Activated B cell treated with CpG ODN at 0.5 μM for 24 hours (primary cell): ENCODE results near the gene ERBB4. TPM values are rescaled to one million over a fixed set of nuclear protein-coding genes. Genes with fewer than 3 reads are reported as not detected.

Source experiments
- ATAC-seq: fragments of 200-7000 bp; cut with Tn5 transposase; one replicate; pipeline ENCODE4 v1.10.0; 2021; ENCODE audit warnings: low read depth, mild to moderate bottlenecking, moderate library complexity
- CTCF ChIA-PET: fragments of 350-600 bp; sonication (Branson Sonifier 250); formaldehyde crosslinking; loops from one replicate; lab custom pipeline; 2021; ENCODE audit warnings: antibody characterized with exemption; lab: Charles Lee
- POLR2A ChIA-PET: fragments of 350-600 bp; sonication (Branson Sonifier 250); formaldehyde crosslinking; loops from one replicate; lab custom pipeline; 2021; ENCODE audit warnings: antibody characterized with exemption; lab: Charles Lee
- DNase-seq: peaks from one replicate; pipeline ENCODE4 v3.0.0; 2022
- H3K27ac Mint-ChIP-seq: one replicate; pipeline ENCODE4 v1.8.0; 2020; ENCODE audit warnings: mixed read lengths
- H3K27me3 Mint-ChIP-seq: one replicate; pipeline ENCODE4 v1.8.0; 2021; ENCODE audit warnings: mixed read lengths
- H3K36me3 Mint-ChIP-seq: one replicate; pipeline ENCODE4 v1.8.0; 2021; ENCODE audit warnings: low read depth, mixed read lengths
- H3K4me1 Mint-ChIP-seq: one replicate; pipeline ENCODE4 v1.8.0; 2021; ENCODE audit warnings: mixed read lengths
- H3K4me3 Mint-ChIP-seq: one replicate; pipeline ENCODE4 v1.8.0; 2020; ENCODE audit warnings: mild to moderate bottlenecking, mixed read lengths
- H3K9me3 Mint-ChIP-seq: one replicate; pipeline ENCODE4 v1.8.0; 2020; ENCODE audit warnings: mixed read lengths
- intact Hi-C: fragments of 100-400 bp; cut with micrococcal nuclease; formaldehyde crosslinking; loops from one replicate; pipeline ENCODE4 v1.15.1; 2024
- total RNA-seq: library from RNA; stranded (reverse); gene quantifications from 2 replicates; pipeline ENCODE4 v1.2.3, GENCODE V29; 2022
- TF ChIP-seq, protein P1 (sequence below): fragments of 200-600 bp; IDR thresholded peaks from one replicate; pipeline ENCODE4 v1.8.0; 2022; ENCODE audit warnings: antibody characterized with exemption, mild to moderate bottlenecking

ERBB4 gene
- total RNA-seq, 1 donor from 2014 or later = not detected

DNA sequence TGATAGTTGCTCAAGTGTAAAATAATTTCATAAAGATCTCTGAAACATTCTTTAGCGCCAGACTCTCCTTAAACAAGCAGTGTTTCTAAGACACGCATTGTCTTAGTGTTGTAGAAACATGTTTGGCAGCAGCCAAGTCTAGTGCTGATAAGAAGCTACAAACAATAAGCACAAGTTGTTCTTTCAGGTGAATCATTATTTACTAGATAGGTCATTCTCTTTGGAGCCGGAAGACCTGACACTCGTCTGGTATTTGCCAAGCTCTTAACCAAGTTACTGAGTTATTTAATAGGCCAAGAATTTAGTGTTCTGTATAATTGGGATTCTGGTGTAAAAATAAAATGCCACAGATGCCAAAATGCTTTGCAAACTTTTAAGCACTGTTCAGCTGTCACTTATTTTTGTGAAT is 1130.1 kb downstream of the ERBB4 start:
- Mint-ChIP-seq H3K4me1 (no peaks in the 10 kb centered on the region), H3K27ac (no peak overlapping the region), H3K9me3 (no peaks in the 10 kb centered on the region), H3K4me3 (no peak overlapping the region), H3K36me3 (no peaks in the 10 kb centered on the region), H3K27me3 (no peaks in the 10 kb centered on the region)
- DNase-seq = no peak
- TF ChIP-seq, protein P1, sequence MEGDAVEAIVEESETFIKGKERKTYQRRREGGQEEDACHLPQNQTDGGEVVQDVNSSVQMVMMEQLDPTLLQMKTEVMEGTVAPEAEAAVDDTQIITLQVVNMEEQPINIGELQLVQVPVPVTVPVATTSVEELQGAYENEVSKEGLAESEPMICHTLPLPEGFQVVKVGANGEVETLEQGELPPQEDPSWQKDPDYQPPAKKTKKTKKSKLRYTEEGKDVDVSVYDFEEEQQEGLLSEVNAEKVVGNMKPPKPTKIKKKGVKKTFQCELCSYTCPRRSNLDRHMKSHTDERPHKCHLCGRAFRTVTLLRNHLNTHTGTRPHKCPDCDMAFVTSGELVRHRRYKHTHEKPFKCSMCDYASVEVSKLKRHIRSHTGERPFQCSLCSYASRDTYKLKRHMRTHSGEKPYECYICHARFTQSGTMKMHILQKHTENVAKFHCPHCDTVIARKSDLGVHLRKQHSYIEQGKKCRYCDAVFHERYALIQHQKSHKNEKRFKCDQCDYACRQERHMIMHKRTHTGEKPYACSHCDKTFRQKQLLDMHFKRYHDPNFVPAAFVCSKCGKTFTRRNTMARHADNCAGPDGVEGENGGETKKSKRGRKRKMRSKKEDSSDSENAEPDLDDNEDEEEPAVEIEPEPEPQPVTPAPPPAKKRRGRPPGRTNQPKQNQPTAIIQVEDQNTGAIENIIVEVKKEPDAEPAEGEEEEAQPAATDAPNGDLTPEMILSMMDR = no peak
- no peak for ATAC-seq
- CTCF ChIA-PET = no interaction called here
- intact Hi-C loops = no loop called here
- POLR2A ChIA-PET = no interaction called here

DNA sequence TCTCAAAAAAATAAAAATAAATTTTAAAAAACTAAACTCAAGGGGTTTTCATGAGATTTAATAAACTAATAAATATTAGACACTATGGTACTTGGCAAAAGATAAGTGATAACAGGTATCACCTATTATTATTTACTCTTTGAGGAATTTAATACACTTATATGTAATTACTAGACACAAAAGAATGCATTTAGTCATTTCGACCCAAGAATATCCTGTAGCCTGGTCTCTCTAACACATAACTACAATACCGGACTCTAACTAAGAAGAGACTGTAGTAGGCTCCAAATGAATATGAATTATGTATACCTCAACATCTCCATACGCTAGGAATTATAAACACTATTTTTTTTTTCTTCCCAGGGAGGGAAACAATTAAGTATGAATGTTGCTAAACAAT is 1131.5 kb downstream of the ERBB4 start:
- no peak overlapping the region for H3K27ac Mint-ChIP-seq
- no peak for ATAC-seq
- TF ChIP-seq, protein P1 = no peak

DNA sequence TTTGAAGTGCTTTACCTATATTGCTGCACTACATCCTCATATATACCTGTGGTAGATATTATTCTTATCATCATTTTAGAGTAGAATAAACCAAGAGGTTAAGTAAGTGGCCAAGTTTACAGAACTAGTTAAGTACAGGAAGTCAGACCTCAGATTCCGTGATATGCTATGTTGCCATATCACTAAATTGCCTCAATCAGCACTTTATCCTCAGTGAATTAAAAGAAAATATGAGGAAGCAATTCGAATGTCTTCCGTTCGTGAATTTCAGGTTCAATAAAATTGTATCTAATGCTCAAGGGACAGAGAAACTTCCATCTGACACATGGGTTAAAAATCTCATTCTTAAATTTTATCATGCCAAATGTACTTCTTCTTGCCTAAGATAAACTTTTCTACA is 1133.6 kb downstream of the ERBB4 start:
- POLR2A ChIA-PET = no interaction called here
- CTCF ChIA-PET = no interaction called here
- Mint-ChIP-seq H3K4me1 (no peaks in the 10 kb centered on the region), H3K9me3 (no peaks in the 10 kb centered on the region), H3K36me3 (no peaks in the 10 kb centered on the region), H3K27ac (no peak overlapping the region), H3K27me3 (no peaks in the 10 kb centered on the region), H3K4me3 (no peak overlapping the region)
- TF ChIP-seq, protein P1 = no peak
- no peak for ATAC-seq
- DNase-seq = no peak
- intact Hi-C loops = no loop called here

More for the DNA sequence above, 1131.5 kb downstream of the ERBB4 start:
- ChIA-PET POLR2A (no interaction called here), CTCF (no interaction called here)
- Mint-ChIP-seq H3K36me3 (no peaks in the 10 kb centered on the region), H3K9me3 (no peaks in the 10 kb centered on the region), H3K4me1 (no peaks in the 10 kb centered on the region), H3K4me3 (no peak overlapping the region), H3K27me3 (no peaks in the 10 kb centered on the region)
- intact Hi-C loops = no loop called here
- no peak for DNase-seq

DNA sequence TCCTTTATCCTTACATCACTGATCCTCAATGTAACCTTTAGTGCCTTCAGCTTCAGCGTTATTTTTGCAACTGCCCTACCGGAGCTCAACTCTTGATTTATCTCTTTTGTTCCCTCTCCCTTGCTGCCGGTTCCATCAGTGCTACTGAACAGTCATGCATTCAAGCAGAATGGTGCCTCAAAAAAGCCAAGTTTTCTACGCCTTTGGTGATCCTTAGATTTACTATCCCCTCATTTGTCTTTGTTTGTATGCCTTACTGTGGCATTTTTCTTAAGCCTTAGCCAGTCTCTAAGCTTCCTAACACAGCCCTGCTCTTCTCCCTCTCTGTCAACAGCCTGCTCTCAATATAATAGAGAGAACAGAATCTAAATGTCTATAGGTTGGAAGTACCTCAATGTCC is 1134.5 kb downstream of the ERBB4 start:
- DNase-seq = no peak
- no peaks in the 10 kb centered on the region for H3K36me3 Mint-ChIP-seq
- H3K9me3 Mint-ChIP-seq = no peaks in the 10 kb centered on the region
- H3K27me3 Mint-ChIP-seq = no peaks in the 10 kb centered on the region
- TF ChIP-seq, protein P1 = no peak
- intact Hi-C loops = no loop called here
- H3K27ac Mint-ChIP-seq = no peak overlapping the region
- H3K4me1 Mint-ChIP-seq = no peaks in the 10 kb centered on the region
- ChIA-PET POLR2A (no interaction called here), CTCF (no interaction called here)
- H3K4me3 Mint-ChIP-seq = no peak overlapping the region
- ATAC-seq = no peak

DNA sequence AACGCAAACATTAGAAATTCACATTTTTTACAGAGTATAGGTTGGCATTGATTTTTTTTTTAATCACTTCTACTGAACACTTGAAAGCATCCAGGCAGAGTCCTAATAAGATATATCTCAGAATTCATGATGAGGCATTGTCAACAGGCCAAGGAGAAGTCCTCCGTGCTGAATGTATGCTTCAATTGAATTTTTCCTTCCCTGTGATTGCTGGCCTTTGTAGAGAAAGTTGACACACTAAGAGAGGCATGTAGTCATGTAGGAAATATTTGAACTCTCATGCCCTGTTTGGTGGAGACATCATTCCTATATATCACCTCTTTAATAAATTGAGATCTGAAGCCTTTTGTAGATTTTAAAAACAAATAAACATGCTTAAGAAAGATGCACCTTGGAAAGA is 1137.3 kb downstream of the ERBB4 start:
- Mint-ChIP-seq H3K27me3 (no peaks in the 10 kb centered on the region), H3K9me3 (no peaks in the 10 kb centered on the region), H3K36me3 (no peaks in the 10 kb centered on the region), H3K4me1 (no peaks in the 10 kb centered on the region), H3K27ac (no peak overlapping the region), H3K4me3 (no peak overlapping the region)
- ATAC-seq (no peak), DNase-seq (no peak)
- TF ChIP-seq, protein P1 = no peak
- ChIA-PET POLR2A (no interaction called here), CTCF (no interaction called here)
- intact Hi-C loops = no loop called here
